Ishikawa (cell line): ENCODE measurements around the gene ZNF804B.

ENCODE experiments used
- CEBPB ChIP-seq: IDR thresholded peaks from 2 replicates; pipeline ENCODE4 v1.6.1; 2012
- CREB1 ChIP-seq: IDR thresholded peaks from 2 replicates; pipeline ENCODE4 v1.6.1; 2012; ENCODE audit warnings: low read depth
- EGR1 ChIP-seq: IDR thresholded peaks from 2 replicates; pipeline ENCODE4 v1.6.1; 2012
- EP300 ChIP-seq: IDR thresholded peaks from 2 replicates; pipeline ENCODE4 v1.6.1; 2012; ENCODE audit warnings: borderline replicate concordance
- FOXM1 ChIP-seq: IDR thresholded peaks from 2 replicates; pipeline ENCODE4 v1.6.1; 2012; ENCODE audit warnings: low read depth, borderline replicate concordance
- NFIC ChIP-seq: IDR thresholded peaks from 2 replicates; pipeline ENCODE4 v1.6.1; 2012
- RAD21 ChIP-seq: IDR thresholded peaks from 2 replicates; pipeline ENCODE4 v1.6.1; 2012; ENCODE audit warnings: low read depth
- TAF1 ChIP-seq: IDR thresholded peaks from 2 replicates; pipeline ENCODE4 v1.6.1; 2012; ENCODE audit warnings: low read depth, mild to moderate bottlenecking
- TCF12 ChIP-seq: IDR thresholded peaks from 2 replicates; pipeline ENCODE4 v1.6.1; 2012; ENCODE audit warnings: low read depth
- TEAD4 ChIP-seq: IDR thresholded peaks from 2 replicates; pipeline ENCODE4 v1.6.1; 2012
- YY1 ChIP-seq: IDR thresholded peaks from 2 replicates; pipeline ENCODE4 v1.6.1; 2012; ENCODE audit warnings: low read depth
- ZBTB7A ChIP-seq: IDR thresholded peaks from 2 replicates; pipeline ENCODE4 v1.6.1; 2012; ENCODE audit warnings: low read depth
- TF ChIP-seq, protein P1 (sequence below): IDR thresholded peaks from 2 replicates; pipeline ENCODE4 v1.6.1; 2012
- TF ChIP-seq, protein P2 (sequence below): IDR thresholded peaks from 2 replicates; pipeline ENCODE4 v1.6.1; 2012
- TF ChIP-seq, protein P3 (sequence below): IDR thresholded peaks from 2 replicates; pipeline ENCODE4 v1.6.1; 2012; ENCODE audit warnings: low read depth, mild to moderate bottlenecking

The ZNF804B gene

DNA sequence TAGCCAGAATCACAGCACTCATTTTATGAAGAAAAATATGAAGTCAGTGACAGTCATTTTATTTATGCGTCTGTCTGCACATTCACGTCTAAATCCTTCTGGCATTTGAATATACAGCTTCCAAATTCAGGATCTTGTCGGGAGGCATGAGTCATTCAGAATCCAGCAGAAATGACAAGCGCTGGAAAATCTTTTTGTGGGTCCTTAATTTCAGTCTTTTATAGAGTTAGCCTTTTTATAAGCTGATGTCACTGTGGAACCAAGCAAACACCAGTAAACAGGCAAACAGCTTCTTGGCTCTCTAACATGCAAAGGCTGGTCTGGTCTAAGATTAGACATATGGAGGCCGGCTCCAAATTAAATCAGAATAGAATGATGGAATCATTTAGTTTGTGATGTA, 424.2 kb downstream of the ZNF804B start:
- TF ChIP-seq ZBTB7A = no peak
- no peak for TF ChIP-seq YY1
- no peak for TF ChIP-seq CREB1
- TF ChIP-seq EGR1 = no peak
- TF ChIP-seq NFIC = no peak
- no peak for TF ChIP-seq TAF1

DNA sequence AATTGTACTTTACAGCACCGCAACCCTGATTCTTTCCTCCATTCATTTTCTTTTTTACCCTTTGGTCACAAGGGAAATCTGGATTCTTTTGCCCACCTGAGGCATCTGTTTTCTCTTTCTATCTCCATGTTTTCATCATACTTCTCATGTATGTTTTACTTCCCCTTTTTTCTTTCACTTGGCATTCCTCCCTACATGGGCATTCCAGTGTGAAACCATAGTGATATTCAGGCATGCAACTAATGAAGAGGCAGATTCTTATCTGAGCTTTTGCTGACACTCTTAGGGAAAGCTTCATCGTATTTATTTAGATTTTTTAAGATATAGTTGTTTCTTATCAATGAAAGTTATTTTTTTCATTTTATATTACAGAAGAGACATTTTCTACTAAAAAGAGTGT, 441.3 kb downstream of the ZNF804B start:
- TF ChIP-seq RAD21 (no peak), TAF1 (no peak), FOXM1 (no peak), EP300 (no peak)
- TF ChIP-seq, protein P1, sequence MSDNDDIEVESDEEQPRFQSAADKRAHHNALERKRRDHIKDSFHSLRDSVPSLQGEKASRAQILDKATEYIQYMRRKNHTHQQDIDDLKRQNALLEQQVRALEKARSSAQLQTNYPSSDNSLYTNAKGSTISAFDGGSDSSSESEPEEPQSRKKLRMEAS = no peak
- TF ChIP-seq, protein P2, sequence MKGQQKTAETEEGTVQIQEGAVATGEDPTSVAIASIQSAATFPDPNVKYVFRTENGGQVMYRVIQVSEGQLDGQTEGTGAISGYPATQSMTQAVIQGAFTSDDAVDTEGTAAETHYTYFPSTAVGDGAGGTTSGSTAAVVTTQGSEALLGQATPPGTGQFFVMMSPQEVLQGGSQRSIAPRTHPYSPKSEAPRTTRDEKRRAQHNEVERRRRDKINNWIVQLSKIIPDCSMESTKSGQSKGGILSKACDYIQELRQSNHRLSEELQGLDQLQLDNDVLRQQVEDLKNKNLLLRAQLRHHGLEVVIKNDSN = no peak

DNA sequence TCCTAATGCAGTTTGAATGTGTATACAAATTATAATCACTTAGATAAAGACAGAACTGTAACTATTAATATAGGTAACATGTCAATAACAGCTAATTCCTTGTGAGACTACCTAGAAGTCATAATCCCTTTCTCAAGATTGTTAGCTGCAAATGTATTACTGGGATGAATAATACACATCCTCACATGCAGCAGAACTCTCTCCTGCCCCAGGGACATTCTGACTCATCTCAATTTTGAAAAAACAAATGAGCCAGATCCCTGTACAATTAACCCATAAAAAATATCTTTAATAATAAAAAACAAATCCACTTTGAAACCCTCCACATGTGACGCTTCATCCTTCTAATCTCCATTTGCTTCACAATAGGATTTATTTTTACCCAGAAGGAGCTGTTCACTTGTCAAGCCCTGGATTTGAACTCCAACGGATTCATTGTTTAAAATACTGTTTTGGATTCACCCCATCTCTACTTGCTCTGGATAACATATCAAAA, 464.4 kb downstream of the ZNF804B start:
- no peak for TF ChIP-seq ZBTB7A
- no peak for TF ChIP-seq CEBPB
- TF ChIP-seq, protein P3, sequence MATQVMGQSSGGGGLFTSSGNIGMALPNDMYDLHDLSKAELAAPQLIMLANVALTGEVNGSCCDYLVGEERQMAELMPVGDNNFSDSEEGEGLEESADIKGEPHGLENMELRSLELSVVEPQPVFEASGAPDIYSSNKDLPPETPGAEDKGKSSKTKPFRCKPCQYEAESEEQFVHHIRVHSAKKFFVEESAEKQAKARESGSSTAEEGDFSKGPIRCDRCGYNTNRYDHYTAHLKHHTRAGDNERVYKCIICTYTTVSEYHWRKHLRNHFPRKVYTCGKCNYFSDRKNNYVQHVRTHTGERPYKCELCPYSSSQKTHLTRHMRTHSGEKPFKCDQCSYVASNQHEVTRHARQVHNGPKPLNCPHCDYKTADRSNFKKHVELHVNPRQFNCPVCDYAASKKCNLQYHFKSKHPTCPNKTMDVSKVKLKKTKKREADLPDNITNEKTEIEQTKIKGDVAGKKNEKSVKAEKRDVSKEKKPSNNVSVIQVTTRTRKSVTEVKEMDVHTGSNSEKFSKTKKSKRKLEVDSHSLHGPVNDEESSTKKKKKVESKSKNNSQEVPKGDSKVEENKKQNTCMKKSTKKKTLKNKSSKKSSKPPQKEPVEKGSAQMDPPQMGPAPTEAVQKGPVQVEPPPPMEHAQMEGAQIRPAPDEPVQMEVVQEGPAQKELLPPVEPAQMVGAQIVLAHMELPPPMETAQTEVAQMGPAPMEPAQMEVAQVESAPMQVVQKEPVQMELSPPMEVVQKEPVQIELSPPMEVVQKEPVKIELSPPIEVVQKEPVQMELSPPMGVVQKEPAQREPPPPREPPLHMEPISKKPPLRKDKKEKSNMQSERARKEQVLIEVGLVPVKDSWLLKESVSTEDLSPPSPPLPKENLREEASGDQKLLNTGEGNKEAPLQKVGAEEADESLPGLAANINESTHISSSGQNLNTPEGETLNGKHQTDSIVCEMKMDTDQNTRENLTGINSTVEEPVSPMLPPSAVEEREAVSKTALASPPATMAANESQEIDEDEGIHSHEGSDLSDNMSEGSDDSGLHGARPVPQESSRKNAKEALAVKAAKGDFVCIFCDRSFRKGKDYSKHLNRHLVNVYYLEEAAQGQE = no peak
- TF ChIP-seq YY1 = no peak
- TF ChIP-seq, protein P2 = no peak
- no peak for TF ChIP-seq TEAD4
- TF ChIP-seq FOXM1 = no peak
- no peak for TF ChIP-seq TAF1
- TF ChIP-seq, protein P1 = no peak
- no peak for TF ChIP-seq EP300
- no peak for TF ChIP-seq EGR1
- TF ChIP-seq RAD21 = no peak
- no peak for TF ChIP-seq NFIC

- TF ChIP-seq TAF1 = no peak
- TF ChIP-seq EP300 = no peak
- TF ChIP-seq RAD21 = no peak
- no peak for TF ChIP-seq YY1
- no peak for TF ChIP-seq TEAD4
- TF ChIP-seq TCF12 = no peak
- TF ChIP-seq NFIC = no peak
- TF ChIP-seq, protein P2 = no peak
- no peak for TF ChIP-seq CREB1
- TF ChIP-seq, protein P1 = no peak
These were observed 478.7 kb downstream of the ZNF804B start for GRCh38 chr7:89238156-89238555.

DNA sequence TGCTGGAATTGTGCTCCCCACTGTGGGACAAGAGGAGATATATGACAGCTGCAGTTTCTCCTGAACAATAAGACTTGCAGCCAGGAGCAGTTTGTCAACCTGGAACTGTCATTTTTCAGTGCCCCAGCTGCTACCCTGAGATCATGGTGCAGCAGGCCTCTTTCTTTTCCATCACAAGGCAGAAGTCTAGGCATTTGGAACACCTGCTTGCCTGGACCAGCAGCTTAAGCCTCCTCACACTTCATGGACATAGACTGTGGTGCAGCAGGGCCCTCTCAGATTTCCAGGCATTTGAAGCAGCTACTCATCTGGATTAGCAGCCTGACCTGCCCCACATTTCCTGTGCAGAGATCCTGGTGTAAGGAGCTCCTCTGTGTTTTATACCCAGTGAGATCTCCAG, 486.7 kb downstream of the ZNF804B start:
- TF ChIP-seq, protein P2 = no peak
- TF ChIP-seq ZBTB7A (no peak), CREB1 (no peak)
- TF ChIP-seq, protein P1 = no peak
- TF ChIP-seq, protein P3 = no peak
